AG04449 (cell line): Measurements from ENCODE around the gene PPP2R2B.

Experiments
- CTCF ChIA-PET: fragments of 350-600 bp; formaldehyde crosslinking; extraction: SDS; loops from one replicate; lab custom pipeline; 2021; ENCODE audit warnings: antibody characterized with exemption; lab: Yijun Ruan, JAX
- POLR2A ChIA-PET: fragments of 400-600, 350-600 bp; formaldehyde crosslinking; extraction: SDS; loops from one replicate; lab custom pipeline; 2020; ENCODE audit warnings: antibody characterized with exemption, inconsistent platforms; lab: Yijun Ruan, JAX
- DNase-seq: peaks from one replicate; pipeline ENCODE4 v3.0.0-alpha.2; 2010; ENCODE audit warnings: low read depth, low spot score
- H3K4me3 ChIP-seq: 2 replicates; pipeline ENCODE4 v1.5.1; 2011; ENCODE audit warnings: low read depth, mild to moderate bottlenecking, control low read depth, low read length
- CTCF ChIP-seq: IDR thresholded peaks from one replicate; pipeline ENCODE4 v1.5.1; 2011; ENCODE audit warnings: mild to moderate bottlenecking, moderate library complexity, low read length, control low read depth, inconsistent platforms; ENCODE audit not compliant: insufficient read depth; ENCODE audit errors: missing control alignments

The PPP2R2B gene

GRCh38 chr5:146644831-146645230 is 233.7 kb downstream of the PPP2R2B start:
- no peak for DNase-seq
- no peak overlapping the region for H3K4me3 ChIP-seq
- POLR2A ChIA-PET = no interaction called here
- CTCF ChIA-PET = no interaction called here
- no peak for TF ChIP-seq CTCF

- ChIA-PET CTCF (no interaction called here), POLR2A (no interaction called here)
- no peak for DNase-seq
- no peak for TF ChIP-seq CTCF
- H3K4me3 ChIP-seq = no peak overlapping the region
Measured at GRCh38 chr5:146643776-146644175, 234.8 kb downstream of the PPP2R2B start.

- no peak overlapping the region for H3K4me3 ChIP-seq
- POLR2A ChIA-PET = no interaction called here
- DNase-seq = no peak
- TF ChIP-seq CTCF = no peak
- CTCF ChIA-PET = no interaction called here
Measured at GRCh38 chr5:146642410-146642809, 236.1 kb downstream of the PPP2R2B start.

GRCh38 chr5:146641941-146642340 is 236.6 kb downstream of the PPP2R2B start:
- CTCF ChIA-PET = interaction anchor here (1.2 kb wide), 1 partner anchor 100 kb away, joined by 3 read pairs; no protein-coding TSS in a partner anchor
- POLR2A ChIA-PET = no interaction called here
- no peak overlapping the region for H3K4me3 ChIP-seq
- TF ChIP-seq CTCF = no peak
- DNase-seq = no peak

- ChIA-PET POLR2A (no interaction called here), CTCF (no interaction called here)
Measured at GRCh38 chr5:146640285-146640896, 238.2 kb downstream of the PPP2R2B start.

GRCh38 chr5:146635443-146635842 is 243.1 kb downstream of the PPP2R2B start:
- POLR2A ChIA-PET = no interaction called here
- no peak for TF ChIP-seq CTCF
- no peak for DNase-seq
- CTCF ChIA-PET = no interaction called here
- H3K4me3 ChIP-seq = no peak overlapping the region

More at GRCh38 chr5:146640285-146640896, 238.2 kb downstream of the PPP2R2B start:
- H3K4me3 ChIP-seq = no peak overlapping the region
- DNase-seq = no peak
- no peak for TF ChIP-seq CTCF
